Measurements from ENCODE around the gene DCDC2C.

The DCDC2C gene

DNA sequence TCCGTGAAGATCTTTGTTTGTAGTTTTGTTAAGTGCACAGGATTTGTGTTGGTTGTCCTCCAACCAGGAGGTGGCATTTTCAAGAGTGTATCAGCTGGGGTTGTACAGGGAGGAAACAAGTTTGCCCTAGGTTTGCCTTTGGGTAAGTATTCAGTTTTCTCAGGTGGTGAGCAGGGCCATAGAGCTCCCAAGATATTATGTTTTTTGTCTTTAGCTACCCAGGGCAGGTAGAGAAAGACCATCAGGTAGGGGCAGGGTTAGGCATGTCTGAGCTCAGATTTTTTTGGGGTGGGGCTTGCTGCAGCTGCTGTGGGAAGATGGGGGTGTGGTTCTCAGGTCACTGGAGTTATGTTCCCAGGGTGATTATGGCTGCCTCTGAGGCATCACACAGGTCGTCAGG is 191.6 kb downstream of the DCDC2C start:
- DNase-seq (ENCODE audit: low read depth) = no peak

Data from stromal cell of bone marrow (primary cell).